HEK293 (cell line): ENCODE measurements around the gene ARID3B.
"Not testable (repeated sequence)": the region's sequence is repeated elsewhere in the genome, so short reads cannot be mapped to it uniquely, and the experiment has no call there.

Experiments
- CTCF ChIA-PET: fragments of 350-600 bp; formaldehyde crosslinking; extraction: SDS; loops from one replicate; lab custom pipeline; 2021; ENCODE audit warnings: antibody characterized with exemption; lab: Yijun Ruan, JAX
- POLR2A ChIA-PET: fragments of 300-600 bp; formaldehyde crosslinking; extraction: SDS; loops from one replicate; lab custom pipeline; 2020; ENCODE audit warnings: antibody characterized with exemption, inconsistent platforms; lab: Yijun Ruan, JAX
- H3K27ac ChIP-seq: fragments of 200-500 bp; sonication (Bioruptor generic); 2 replicates; pipeline ENCODE4 v1.5.1; 2014; ENCODE audit warnings: low read depth, low read length, control low read depth, inconsistent platforms; ENCODE audit errors: extremely low read depth
- H3K36me3 ChIP-seq, 2 experiments: fragments of 200-500 bp in 1 of 2; sonication (Bioruptor generic) in 1 of 2; 1 replicate in 1 of 2; 2 replicates in 1 of 2; pipeline ENCODE4 v1.5.1; 2014 to 2017; ENCODE audit warnings: inconsistent platforms in 2 of 2, low read length in 2 of 2; ENCODE audit not compliant: control insufficient read depth in 2 of 2, insufficient read depth in 1 of 2
- H3K4me1 ChIP-seq: fragments of 200-500 bp; sonication (Bioruptor generic); 2 replicates; pipeline ENCODE4 v1.5.1; 2014; ENCODE audit warnings: mild to moderate bottlenecking, low read length, inconsistent platforms; ENCODE audit not compliant: control insufficient read depth, insufficient read depth
- H3K4me3 ChIP-seq: 2 replicates; pipeline ENCODE4 v1.5.1; 2011; ENCODE audit warnings: low read depth, mild to moderate bottlenecking, control low read depth, low read length, moderate library complexity
- H3K9me3 ChIP-seq: fragments of 200-500 bp; sonication (Bioruptor generic); 2 replicates; pipeline ENCODE4 v1.5.1; 2014; ENCODE audit warnings: low read depth, low read length, inconsistent platforms; ENCODE audit not compliant: control insufficient read depth, insufficient read depth
- EGR2 ChIP-seq: fragments of 450-650 bp; formaldehyde crosslinking; IDR thresholded peaks from 2 replicates; pipeline ENCODE4 v1.5.1; 2016; ENCODE audit warnings: low read depth, missing biosample characterization, missing genetic modification characterization
- ELK4 ChIP-seq: IDR thresholded peaks from 2 replicates; pipeline ENCODE4 v1.6.1; 2011; ENCODE audit warnings: mild to moderate bottlenecking, low read depth, low read length, borderline replicate concordance
- HOXC10 ChIP-seq: sonication (generic); formaldehyde crosslinking; IDR thresholded peaks from 2 replicates; pipeline ENCODE4 v1.8.1; 2023; ENCODE audit warnings: mild to moderate bottlenecking, missing genetic modification reagents
- KLF10 ChIP-seq: fragments of 450-650 bp; IDR thresholded peaks from 2 replicates; pipeline ENCODE4 v1.5.1; 2018; ENCODE audit warnings: missing biosample characterization, mild to moderate bottlenecking, missing genetic modification characterization
- KLF8 ChIP-seq: fragments of 450-650 bp; formaldehyde crosslinking; IDR thresholded peaks from 2 replicates; pipeline ENCODE4 v1.5.1; 2016; ENCODE audit warnings: missing biosample characterization, missing genetic modification characterization
- PRDM1 ChIP-seq: fragments of 450-650 bp; formaldehyde crosslinking; IDR thresholded peaks from 2 replicates; pipeline ENCODE4; 2016; ENCODE audit warnings: missing biosample characterization, missing genetic modification characterization
- ZFHX2 ChIP-seq: fragments of 450-650 bp; formaldehyde crosslinking; conservative IDR thresholded peaks from 2 replicates; pipeline ENCODE4 v1.5.1; 2016; ENCODE audit warnings: missing biosample characterization, missing genetic modification characterization
- ZNF138 ChIP-seq: fragments of 450-650 bp; formaldehyde crosslinking; IDR thresholded peaks from 2 replicates; pipeline ENCODE4 v1.5.1; 2016; ENCODE audit warnings: missing biosample characterization, missing genetic modification characterization, borderline replicate concordance
- ZNF560 ChIP-seq: fragments of 450-650 bp; formaldehyde crosslinking; IDR thresholded peaks from 2 replicates; pipeline ENCODE4 v1.5.1; 2017; ENCODE audit warnings: missing biosample characterization, missing genetic modification characterization, borderline replicate concordance
- ZNF660 ChIP-seq: fragments of 450-650 bp; IDR thresholded peaks from 2 replicates; pipeline ENCODE4 v1.5.1; 2018; ENCODE audit warnings: missing biosample characterization, mild to moderate bottlenecking, missing genetic modification characterization
- ZSCAN23 ChIP-seq: fragments of 450-650 bp; formaldehyde crosslinking; IDR thresholded peaks from 2 replicates; pipeline ENCODE4 v1.5.1; 2016; ENCODE audit warnings: missing biosample characterization, missing genetic modification characterization
- TF ChIP-seq, protein P1 (sequence below): fragments of 450-650 bp; formaldehyde crosslinking; IDR thresholded peaks from 2 replicates; pipeline ENCODE4 v1.5.1; 2016; ENCODE audit warnings: missing biosample characterization, missing genetic modification characterization
- TF ChIP-seq, protein P2 (sequence below): fragments of 450-650 bp; formaldehyde crosslinking; IDR thresholded peaks from 2 replicates; pipeline ENCODE4 v1.5.1; 2016; ENCODE audit warnings: missing biosample characterization, missing genetic modification characterization

Gene ARID3B

DNA sequence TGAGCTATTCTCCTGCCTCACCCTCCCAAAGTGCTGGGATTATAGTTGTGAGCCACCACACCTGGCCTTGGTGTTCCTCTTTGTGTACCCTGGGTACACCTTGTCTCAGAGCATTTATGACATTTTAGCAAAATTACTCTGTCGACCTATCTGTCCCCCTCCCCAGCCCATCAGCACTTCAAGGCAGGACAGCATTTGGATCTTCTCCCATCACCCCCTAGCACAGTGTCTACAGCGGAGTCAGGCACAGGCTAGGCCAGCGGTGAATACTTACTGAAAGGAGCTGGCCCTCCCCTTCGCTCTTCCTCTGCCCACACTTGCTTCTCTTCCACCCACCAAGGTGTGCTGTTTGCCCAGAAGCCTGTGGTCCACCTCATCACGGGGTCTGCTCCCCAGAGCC, 54.3 kb downstream of the ARID3B start:
- POLR2A ChIA-PET, result no interaction called here
- no peaks in the 10 kb centered on the region for H3K4me1 ChIP-seq
- CTCF ChIA-PET, result no interaction called here
- H3K9me3 ChIP-seq, result no peaks in the 10 kb centered on the region
- no peak for TF ChIP-seq KLF10
- no peak for TF ChIP-seq ZNF660 (tag by site-specific recombination)
- TF ChIP-seq KLF8 (tag by site-specific recombination), result no peak
- no peak for TF ChIP-seq ZNF138 (tag by site-specific recombination)
- TF ChIP-seq, protein P1, sequence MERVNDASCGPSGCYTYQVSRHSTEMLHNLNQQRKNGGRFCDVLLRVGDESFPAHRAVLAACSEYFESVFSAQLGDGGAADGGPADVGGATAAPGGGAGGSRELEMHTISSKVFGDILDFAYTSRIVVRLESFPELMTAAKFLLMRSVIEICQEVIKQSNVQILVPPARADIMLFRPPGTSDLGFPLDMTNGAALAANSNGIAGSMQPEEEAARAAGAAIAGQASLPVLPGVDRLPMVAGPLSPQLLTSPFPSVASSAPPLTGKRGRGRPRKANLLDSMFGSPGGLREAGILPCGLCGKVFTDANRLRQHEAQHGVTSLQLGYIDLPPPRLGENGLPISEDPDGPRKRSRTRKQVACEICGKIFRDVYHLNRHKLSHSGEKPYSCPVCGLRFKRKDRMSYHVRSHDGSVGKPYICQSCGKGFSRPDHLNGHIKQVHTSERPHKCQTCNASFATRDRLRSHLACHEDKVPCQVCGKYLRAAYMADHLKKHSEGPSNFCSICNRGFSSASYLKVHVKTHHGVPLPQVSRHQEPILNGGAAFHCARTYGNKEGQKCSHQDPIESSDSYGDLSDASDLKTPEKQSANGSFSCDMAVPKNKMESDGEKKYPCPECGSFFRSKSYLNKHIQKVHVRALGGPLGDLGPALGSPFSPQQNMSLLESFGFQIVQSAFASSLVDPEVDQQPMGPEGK (tag by site-specific recombination), result no peak
- TF ChIP-seq ZNF560 (tag by site-specific recombination), result no peak
- TF ChIP-seq, protein P2, sequence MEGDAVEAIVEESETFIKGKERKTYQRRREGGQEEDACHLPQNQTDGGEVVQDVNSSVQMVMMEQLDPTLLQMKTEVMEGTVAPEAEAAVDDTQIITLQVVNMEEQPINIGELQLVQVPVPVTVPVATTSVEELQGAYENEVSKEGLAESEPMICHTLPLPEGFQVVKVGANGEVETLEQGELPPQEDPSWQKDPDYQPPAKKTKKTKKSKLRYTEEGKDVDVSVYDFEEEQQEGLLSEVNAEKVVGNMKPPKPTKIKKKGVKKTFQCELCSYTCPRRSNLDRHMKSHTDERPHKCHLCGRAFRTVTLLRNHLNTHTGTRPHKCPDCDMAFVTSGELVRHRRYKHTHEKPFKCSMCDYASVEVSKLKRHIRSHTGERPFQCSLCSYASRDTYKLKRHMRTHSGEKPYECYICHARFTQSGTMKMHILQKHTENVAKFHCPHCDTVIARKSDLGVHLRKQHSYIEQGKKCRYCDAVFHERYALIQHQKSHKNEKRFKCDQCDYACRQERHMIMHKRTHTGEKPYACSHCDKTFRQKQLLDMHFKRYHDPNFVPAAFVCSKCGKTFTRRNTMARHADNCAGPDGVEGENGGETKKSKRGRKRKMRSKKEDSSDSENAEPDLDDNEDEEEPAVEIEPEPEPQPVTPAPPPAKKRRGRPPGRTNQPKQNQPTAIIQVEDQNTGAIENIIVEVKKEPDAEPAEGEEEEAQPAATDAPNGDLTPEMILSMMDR (tag by site-specific recombination), result no peak
- no peak for TF ChIP-seq ELK4
- TF ChIP-seq ZSCAN23, result no peak
- TF ChIP-seq, all 188 proteins: peak for 0
- Histone ChIP-seq H3K27ac (no peak overlapping the region), H3K4me3 (no peak overlapping the region), H3K36me3 (peaks cover 9 to 66% of the 10 kb centered on the region in 2 experiments; a peak in 2 of 3 replicates)

DNA sequence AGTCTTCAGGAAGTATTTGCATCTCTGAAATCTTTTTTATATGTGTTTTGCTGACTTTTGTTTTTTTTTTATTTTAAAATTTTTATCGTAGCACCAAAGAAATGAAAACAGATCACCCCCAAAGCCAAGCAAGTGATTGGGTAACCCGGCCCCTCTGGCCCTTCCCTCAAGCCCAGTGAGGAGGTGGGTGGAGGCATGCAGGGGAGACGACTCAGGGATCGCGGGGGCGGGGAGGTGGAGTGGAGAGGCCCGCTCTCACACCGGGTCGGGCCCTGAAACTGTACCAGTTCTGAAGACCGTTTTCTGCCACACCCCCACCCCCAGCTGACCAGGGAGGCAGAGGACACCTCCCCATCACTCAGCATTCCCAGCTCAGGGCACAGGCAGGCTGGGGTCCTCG, 55.7 kb downstream of the ARID3B start:
- POLR2A ChIA-PET, result not testable (repeated sequence)
- peaks cover 9 to 51% of the 10 kb centered on the region in 2 experiments; a peak in 2 of 3 replicates for H3K36me3 ChIP-seq

GRCh38 chr15:74597146-74597705, 56.2 kb downstream of the ARID3B start:
- H3K4me1 ChIP-seq, H3K9me3 ChIP-seq, CTCF ChIA-PET, H3K4me3 ChIP-seq, H3K27ac ChIP-seq: not testable (repeated sequence)
- H3K36me3 ChIP-seq, result peaks cover 9 to 46% of the 10 kb centered on the region in 2 experiments; a peak in 2 of 3 replicates
- POLR2A ChIA-PET, result interaction anchor here (1.5 to 2.2 kb wide), 2 partner anchors 18 to 136 kb away, joined by 5 to 8 read pairs; partner anchors contain the start of genes CLK3 and UBL7
- TF ChIP-seq ZFHX2 (peak; percentile 67), EGR2 (peak; percentile 66)

More for the DNA sequence above, 55.7 kb downstream of the ARID3B start:
- H3K4me1 ChIP-seq, H3K27ac ChIP-seq, CTCF ChIA-PET, H3K4me3 ChIP-seq, H3K9me3 ChIP-seq: not testable (repeated sequence)

DNA sequence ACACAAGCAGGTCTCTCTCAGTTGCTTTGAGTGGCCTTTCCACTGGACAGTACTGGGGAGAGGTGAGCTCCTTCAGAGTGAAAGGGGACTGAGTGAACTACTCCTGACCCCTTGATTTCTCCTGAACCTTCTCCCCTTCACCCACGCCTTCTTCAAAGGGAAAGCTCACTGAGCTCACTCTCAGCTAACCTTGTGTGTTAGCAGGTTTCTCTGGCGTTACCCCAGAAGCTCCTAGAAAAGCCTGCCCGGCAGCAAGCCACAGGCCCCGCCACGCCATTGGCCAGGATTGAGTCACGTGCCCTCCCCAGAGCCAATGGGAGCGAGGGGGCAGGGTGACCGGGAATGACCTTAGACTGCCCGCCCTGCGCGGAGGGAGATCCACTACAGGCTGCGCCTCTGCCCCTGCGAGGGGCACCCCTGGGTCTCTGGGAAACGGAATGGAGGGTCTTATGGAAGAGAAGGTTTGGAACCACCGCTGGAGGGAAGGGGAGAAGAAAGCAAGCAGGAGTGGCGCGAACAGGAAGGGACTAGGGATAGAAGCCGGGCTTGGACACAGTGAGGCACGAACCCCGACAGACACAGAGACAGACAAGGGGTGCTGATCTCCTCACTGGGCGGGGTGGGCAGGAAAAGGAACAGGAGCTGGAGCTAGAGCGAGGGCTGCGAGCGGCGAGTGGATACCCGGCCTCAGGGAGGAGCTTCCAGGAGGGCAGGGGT, 57.3 kb downstream of the ARID3B start:
- no peaks in the 10 kb centered on the region for H3K9me3 ChIP-seq
- 0 out of 2 replicates have a peak overlapping the region, but pooled peaks have one; percentile 18 for H3K27ac ChIP-seq
- CTCF ChIA-PET, result interaction anchor here (1.2 kb wide), 1 partner anchor 33 kb away, joined by 4 read pairs; no protein-coding TSS in a partner anchor
- peaks cover 9 to 35% of the 10 kb centered on the region in 2 experiments; a peak in 2 of 3 replicates for H3K36me3 ChIP-seq
- no peaks in the 10 kb centered on the region for H3K4me1 ChIP-seq
- H3K4me3 ChIP-seq, result peak overlapping the region; percentile 20
- POLR2A ChIA-PET, result interaction anchor here (1.3 to 2.2 kb wide), 3 partner anchors 17 to 137 kb away, joined by 3 to 8 read pairs (median 5); partner anchors contain the start of genes CLK3 and UBL7
- TF ChIP-seq HOXC10 (CRISPR knock-in tag) (no peak), PRDM1 (tag by site-specific recombination) (peak; percentile 59; the same call in 1 of the 2 replicates)
